Stimulated activated naive CD8-positive, alpha-beta T cell treated with anti-CD3 and anti-CD28 coated beads, Interleukin-15, Interleukin-2, amounts not matched to agents 100 ng/mL and 50 ng/mL, for 24 hours (primary cell): Measurements from ENCODE around the gene HBEGF.
A peak's percentile ranks its signal among the peaks of the same experiment; 100 is the strongest.

Source experiments
- H3K27ac Mint-ChIP-seq: one replicate; pipeline ENCODE4 v1.8.0; 2021; ENCODE audit warnings: mild to moderate bottlenecking, mixed read lengths
- H3K27me3 Mint-ChIP-seq: one replicate; pipeline ENCODE4 v1.8.0; 2021; ENCODE audit warnings: mixed read lengths
- H3K36me3 Mint-ChIP-seq: one replicate; pipeline ENCODE4 v1.8.0; 2021; ENCODE audit warnings: low read depth, mixed read lengths
- H3K4me1 Mint-ChIP-seq: one replicate; pipeline ENCODE4 v1.8.0; 2021; ENCODE audit warnings: low read depth, mixed read lengths
- H3K4me3 Mint-ChIP-seq: one replicate; pipeline ENCODE4 v1.8.0; 2021; ENCODE audit warnings: mild to moderate bottlenecking, mixed read lengths
- H3K9me3 Mint-ChIP-seq: one replicate; pipeline ENCODE4 v1.8.0; 2021; ENCODE audit warnings: mixed read lengths

The HBEGF gene

GRCh38 chr5:140346348-140347221 lies at the start of gene HBEGF:
Gene HBEGF (minus strand): TSS chr5:140346603. CDS start chr5:140346328, 275 bp downstream.
- Mint-ChIP-seq H3K36me3 (peaks cover 8% of the 10 kb centered on the region), H3K9me3 (no peaks in the 10 kb centered on the region), H3K4me3 (peak within 1 kb of the TSS; percentile 81), H3K4me1 (peaks cover 54% of the 10 kb centered on the region), H3K27ac (no peak within 1 kb of the TSS), H3K27me3 (peaks cover 7% of the 10 kb centered on the region)

- Mint-ChIP-seq H3K27me3 (no peaks in the 10 kb centered on the region), H3K4me3 (no peak overlapping the region), H3K4me1 (no peaks in the 10 kb centered on the region), H3K36me3 (no peaks in the 10 kb centered on the region), H3K27ac (no peak overlapping the region), H3K9me3 (no peaks in the 10 kb centered on the region)
Measured at GRCh38 chr5:140393738-140394137, 47.3 kb upstream of the HBEGF start.

GRCh38 chr5:140391732-140392131 lies 45.3 kb upstream of the HBEGF start:
- Mint-ChIP-seq H3K9me3 (no peaks in the 10 kb centered on the region), H3K36me3 (no peaks in the 10 kb centered on the region), H3K27ac (no peak overlapping the region), H3K4me1 (no peaks in the 10 kb centered on the region), H3K4me3 (no peak overlapping the region), H3K27me3 (no peaks in the 10 kb centered on the region)

- no peaks in the 10 kb centered on the region for H3K27me3 Mint-ChIP-seq
- H3K4me1 Mint-ChIP-seq: no peaks in the 10 kb centered on the region
- no peak overlapping the region for H3K27ac Mint-ChIP-seq
- no peak overlapping the region for H3K4me3 Mint-ChIP-seq
- H3K36me3 Mint-ChIP-seq: no peaks in the 10 kb centered on the region
- H3K9me3 Mint-ChIP-seq: no peaks in the 10 kb centered on the region
Measured at GRCh38 chr5:140391312-140391711, 44.9 kb upstream of the HBEGF start.

GRCh38 chr5:140388052-140388451 lies 41.6 kb upstream of the HBEGF start:
- Mint-ChIP-seq H3K36me3 (no peaks in the 10 kb centered on the region), H3K9me3 (no peaks in the 10 kb centered on the region), H3K27me3 (no peaks in the 10 kb centered on the region), H3K27ac (no peak overlapping the region), H3K4me3 (no peak overlapping the region), H3K4me1 (peaks cover 4% of the 10 kb centered on the region)

- no peaks in the 10 kb centered on the region for H3K27me3 Mint-ChIP-seq
- no peaks in the 10 kb centered on the region for H3K9me3 Mint-ChIP-seq
- H3K4me3 Mint-ChIP-seq: no peak overlapping the region
- no peaks in the 10 kb centered on the region for H3K36me3 Mint-ChIP-seq
- H3K27ac Mint-ChIP-seq: no peak overlapping the region
- peaks cover 13% of the 10 kb centered on the region for H3K4me1 Mint-ChIP-seq
Measured at GRCh38 chr5:140383300-140383699, 36.9 kb upstream of the HBEGF start.

- Mint-ChIP-seq H3K36me3 (no peaks in the 10 kb centered on the region), H3K4me3 (no peak overlapping the region), H3K4me1 (peaks cover 13% of the 10 kb centered on the region), H3K9me3 (no peaks in the 10 kb centered on the region), H3K27me3 (no peaks in the 10 kb centered on the region), H3K27ac (no peak overlapping the region)
Measured at GRCh38 chr5:140382866-140383265, 36.5 kb upstream of the HBEGF start.

GRCh38 chr5:140381972-140382371 lies 35.6 kb upstream of the HBEGF start:
- no peaks in the 10 kb centered on the region for H3K9me3 Mint-ChIP-seq
- no peaks in the 10 kb centered on the region for H3K36me3 Mint-ChIP-seq
- no peak overlapping the region for H3K27ac Mint-ChIP-seq
- H3K4me1 Mint-ChIP-seq: peaks cover 13% of the 10 kb centered on the region
- H3K4me3 Mint-ChIP-seq: no peak overlapping the region
- no peaks in the 10 kb centered on the region for H3K27me3 Mint-ChIP-seq

- Mint-ChIP-seq H3K27me3 (no peaks in the 10 kb centered on the region), H3K9me3 (no peaks in the 10 kb centered on the region), H3K27ac (no peak overlapping the region), H3K4me1 (peaks cover 13% of the 10 kb centered on the region), H3K4me3 (no peak overlapping the region), H3K36me3 (no peaks in the 10 kb centered on the region)
Measured at GRCh38 chr5:140381351-140381750, 34.9 kb upstream of the HBEGF start.

- no peaks in the 10 kb centered on the region for H3K27me3 Mint-ChIP-seq
- H3K9me3 Mint-ChIP-seq: no peaks in the 10 kb centered on the region
- H3K4me3 Mint-ChIP-seq: no peak overlapping the region
- no peaks in the 10 kb centered on the region for H3K36me3 Mint-ChIP-seq
- no peak overlapping the region for H3K27ac Mint-ChIP-seq
- H3K4me1 Mint-ChIP-seq: peaks cover 5% of the 10 kb centered on the region
Measured at GRCh38 chr5:140372971-140373487, 26.6 kb upstream of the HBEGF start.

GRCh38 chr5:140371356-140372151 lies 25.2 kb upstream of the HBEGF start:
- H3K27me3 Mint-ChIP-seq: no peaks in the 10 kb centered on the region
- no peak overlapping the region for H3K27ac Mint-ChIP-seq
- no peaks in the 10 kb centered on the region for H3K9me3 Mint-ChIP-seq
- no peak overlapping the region for H3K4me3 Mint-ChIP-seq
- H3K36me3 Mint-ChIP-seq: no peaks in the 10 kb centered on the region
- H3K4me1 Mint-ChIP-seq: peaks cover 5% of the 10 kb centered on the region

- Mint-ChIP-seq H3K4me3 (no peak overlapping the region), H3K27ac (no peak overlapping the region), H3K36me3 (no peaks in the 10 kb centered on the region), H3K27me3 (no peaks in the 10 kb centered on the region), H3K4me1 (no peaks in the 10 kb centered on the region), H3K9me3 (no peaks in the 10 kb centered on the region)
Measured at GRCh38 chr5:140367256-140368013, 21.0 kb upstream of the HBEGF start.

- H3K4me1 Mint-ChIP-seq: no peaks in the 10 kb centered on the region
- H3K36me3 Mint-ChIP-seq: no peaks in the 10 kb centered on the region
- no peaks in the 10 kb centered on the region for H3K27me3 Mint-ChIP-seq
- no peak overlapping the region for H3K27ac Mint-ChIP-seq
- no peak overlapping the region for H3K4me3 Mint-ChIP-seq
- no peaks in the 10 kb centered on the region for H3K9me3 Mint-ChIP-seq
Measured at GRCh38 chr5:140366589-140367255, 20.3 kb upstream of the HBEGF start.

GRCh38 chr5:140365941-140366340 lies 19.5 kb upstream of the HBEGF start:
- Mint-ChIP-seq H3K27ac (no peak overlapping the region), H3K4me1 (no peaks in the 10 kb centered on the region), H3K9me3 (no peaks in the 10 kb centered on the region), H3K36me3 (no peaks in the 10 kb centered on the region), H3K27me3 (no peaks in the 10 kb centered on the region), H3K4me3 (no peak overlapping the region)
